ENCODE results near the gene CACNB1. TPM values are rescaled to one million over a fixed set of nuclear protein-coding genes. Genes with fewer than 3 reads are reported as not detected.

CACNB1 gene
- polyA plus RNA-seq, 1 of the 3 experiments (the other 2 are of a cell fraction): 7.4 TPM

DNA sequence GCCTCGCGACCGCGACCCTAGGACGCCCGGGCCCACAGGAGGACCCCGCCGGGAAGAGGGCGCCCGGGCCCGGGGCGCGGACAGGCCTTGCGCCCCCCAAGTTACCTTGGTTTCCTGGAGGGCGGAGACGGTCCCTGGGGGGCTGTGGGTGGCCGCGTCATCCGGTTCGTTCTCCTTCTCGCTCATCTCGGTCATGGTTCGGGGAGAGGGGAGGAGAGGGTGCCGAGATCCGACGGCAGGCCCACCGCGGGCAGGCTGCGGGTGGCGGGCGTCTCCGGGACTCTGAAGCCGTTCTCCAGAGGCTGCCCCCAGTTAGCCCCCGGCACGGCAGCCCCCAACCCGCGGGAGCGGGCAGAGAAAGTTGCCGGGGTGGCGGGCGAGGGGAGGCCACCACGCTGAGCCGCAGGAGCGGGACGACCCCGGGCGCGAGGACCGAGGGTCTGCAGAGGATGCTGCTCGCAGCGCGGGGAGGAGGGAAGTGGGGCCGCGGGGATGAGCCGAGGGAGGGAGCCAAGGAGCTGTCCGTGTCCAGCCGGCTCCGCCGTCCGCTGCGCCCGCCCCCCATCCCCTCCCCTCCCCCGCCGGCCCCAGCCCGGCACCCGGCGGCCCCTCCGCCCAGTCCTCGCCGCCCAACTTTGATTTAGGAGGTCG lies 28.0 kb upstream of the CACNB1 start, which contains the start of gene STAC2:
Gene STAC2, minus strand, starts transcription at position 638 of the 651 bp plus-strand sequence. Its CDS starts 443 bp downstream, at position 195.
- Histone ChIP-seq H3K9me3 (no peaks in the 10 kb centered on the region), H3K27me3 (ENCODE audit: insufficient read depth) (no peaks in the 10 kb centered on the region), H3K4me2 (peak within 1 kb of the TSS; percentile 70), H3K27ac (ENCODE audit: low read depth in 2 of 2, low read length in 1 of 2) (no peak within 1 kb of the TSS), H3K9me2 (no peaks in the 10 kb centered on the region), H3K36me3 (replicated peaks in 1 of 2; ENCODE audit: control insufficient read depth in 1 of 2, insufficient read depth in 2 of 2, low read length in 1 of 2) (no peaks in the 10 kb centered on the region), H3K9ac (no peak within 1 kb of the TSS), H3K79me2 (ENCODE audit: insufficient read depth) (no peaks in the 10 kb centered on the region), H3K4me3 (ENCODE audit: low read depth in 2 of 2, low read length in 1 of 2) (peak within 1 kb of the TSS; percentile 50 to 55), H3F3A (replicated peaks; ENCODE audit: insufficient read depth) (peaks cover 6% of the 10 kb centered on the region), H3K4me1 (ENCODE audit: control insufficient read depth in 1 of 2, insufficient read depth in 2 of 2, low read depth in 1 of 2, low read length in 1 of 2) (peaks cover 8 to 9% of the 10 kb centered on the region in 2 experiments; a peak in 2 of 4 replicates), H2AFZ (ENCODE audit: low read depth) (0 out of 2 replicates have a peak within 1 kb of the TSS, but pooled peaks have one; percentile 35), H4K20me1 (ENCODE audit: insufficient read depth) (no peaks in the 10 kb centered on the region)
- TF ChIP-seq, protein P1, sequence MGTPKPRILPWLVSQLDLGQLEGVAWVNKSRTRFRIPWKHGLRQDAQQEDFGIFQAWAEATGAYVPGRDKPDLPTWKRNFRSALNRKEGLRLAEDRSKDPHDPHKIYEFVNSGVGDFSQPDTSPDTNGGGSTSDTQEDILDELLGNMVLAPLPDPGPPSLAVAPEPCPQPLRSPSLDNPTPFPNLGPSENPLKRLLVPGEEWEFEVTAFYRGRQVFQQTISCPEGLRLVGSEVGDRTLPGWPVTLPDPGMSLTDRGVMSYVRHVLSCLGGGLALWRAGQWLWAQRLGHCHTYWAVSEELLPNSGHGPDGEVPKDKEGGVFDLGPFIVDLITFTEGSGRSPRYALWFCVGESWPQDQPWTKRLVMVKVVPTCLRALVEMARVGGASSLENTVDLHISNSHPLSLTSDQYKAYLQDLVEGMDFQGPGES (IDR thresholded peaks at IDR 0.05; ENCODE audit: low read depth, low read length): no peak
- TF ChIP-seq EP300 (IDR thresholded peaks at IDR 0.05; ENCODE audit: borderline replicate concordance in 1 of 2, low read depth in 1 of 2, low read length in 1 of 2) (no peak), NFIC (IDR thresholded peaks at IDR 0.05; ENCODE audit: borderline replicate concordance) (no peak), EZH2phosphoT487 (IDR thresholded peaks at IDR 0.05; ENCODE audit: borderline replicate concordance, low read depth) (no peak), FOXJ3 (CRISPR knock-in tag; IDR thresholded peaks at IDR 0.05) (no peak), MAX (IDR thresholded peaks at IDR 0.05; ENCODE audit: low read depth) (no peak)
- TF ChIP-seq, protein P2, sequence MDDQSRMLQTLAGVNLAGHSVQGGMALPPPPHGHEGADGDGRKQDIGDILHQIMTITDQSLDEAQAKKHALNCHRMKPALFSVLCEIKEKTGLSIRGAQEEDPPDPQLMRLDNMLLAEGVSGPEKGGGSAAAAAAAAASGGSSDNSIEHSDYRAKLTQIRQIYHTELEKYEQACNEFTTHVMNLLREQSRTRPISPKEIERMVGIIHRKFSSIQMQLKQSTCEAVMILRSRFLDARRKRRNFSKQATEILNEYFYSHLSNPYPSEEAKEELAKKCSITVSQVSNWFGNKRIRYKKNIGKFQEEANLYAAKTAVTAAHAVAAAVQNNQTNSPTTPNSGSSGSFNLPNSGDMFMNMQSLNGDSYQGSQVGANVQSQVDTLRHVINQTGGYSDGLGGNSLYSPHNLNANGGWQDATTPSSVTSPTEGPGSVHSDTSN (IDR thresholded peaks at IDR 0.05): no peak
- DNase-seq: peak; percentile 58
- 4% methylated on average over 36 of the region's 71 CpGs for WGBS (ENCODE audit: low lambda C conversion rate)
- CTCF ChIA-PET: interaction anchor here (0.8 to 14.3 kb wide), 6 partner anchors 10 to 46 kb away, joined by 3 to 207 read pairs (median 5); no protein-coding TSS in a partner anchor
- POLR2A ChIA-PET: interaction anchor here (0.6 to 1.2 kb wide), 4 partner anchors 10 to 372 kb away, joined by 3 to 6 read pairs (median 3); partner anchors contain the start of genes RPL19 and RPL23

- Histone ChIP-seq H3K36me3 (replicated peaks in 1 of 2; ENCODE audit: control insufficient read depth in 1 of 2, insufficient read depth in 2 of 2, low read length in 1 of 2) (no peaks in the 10 kb centered on the region), H3K9ac (no peak overlapping the region), H2AFZ (ENCODE audit: low read depth) (no peak overlapping the region), H4K20me1 (ENCODE audit: insufficient read depth) (no peaks in the 10 kb centered on the region), H3K4me2 (peak overlapping the region; percentile 70), H3K27ac (ENCODE audit: low read depth in 2 of 2, low read length in 1 of 2) (no peak overlapping the region), H3K9me2 (no peaks in the 10 kb centered on the region), H3K27me3 (ENCODE audit: insufficient read depth) (no peaks in the 10 kb centered on the region), H3K4me1 (ENCODE audit: control insufficient read depth in 1 of 2, insufficient read depth in 2 of 2, low read depth in 1 of 2, low read length in 1 of 2) (peaks cover 8 to 9% of the 10 kb centered on the region in 2 experiments; a peak in 2 of 4 replicates), H3K9me3 (no peaks in the 10 kb centered on the region), H3K4me3 (ENCODE audit: low read depth in 2 of 2, low read length in 1 of 2) (peak overlapping the region; percentile 50 to 55; a peak in 3 of 4 replicates), H3F3A (replicated peaks; ENCODE audit: insufficient read depth) (peaks cover 6% of the 10 kb centered on the region), H3K79me2 (ENCODE audit: insufficient read depth) (no peaks in the 10 kb centered on the region)
- 37% methylated on average over 28 of the region's 68 CpGs for WGBS (ENCODE audit: low lambda C conversion rate)
- DNase-seq: peak; percentile 69
- TF ChIP-seq TAF1 (IDR thresholded peaks at IDR 0.05; ENCODE audit: borderline replicate concordance, low read depth, low read length) (no peak), MEF2A (IDR thresholded peaks at IDR 0.05; ENCODE audit: borderline replicate concordance, low read depth) (no peak), JUND (IDR thresholded peaks at IDR 0.05) (no peak), EP300 (IDR thresholded peaks at IDR 0.05; ENCODE audit: borderline replicate concordance in 1 of 2, low read depth in 1 of 2, low read length in 1 of 2) (no peak), POLR2AphosphoS5 (IDR thresholded peaks at IDR 0.05; ENCODE audit: low read depth, low read length) (no peak)
- TF ChIP-seq, protein P3, sequence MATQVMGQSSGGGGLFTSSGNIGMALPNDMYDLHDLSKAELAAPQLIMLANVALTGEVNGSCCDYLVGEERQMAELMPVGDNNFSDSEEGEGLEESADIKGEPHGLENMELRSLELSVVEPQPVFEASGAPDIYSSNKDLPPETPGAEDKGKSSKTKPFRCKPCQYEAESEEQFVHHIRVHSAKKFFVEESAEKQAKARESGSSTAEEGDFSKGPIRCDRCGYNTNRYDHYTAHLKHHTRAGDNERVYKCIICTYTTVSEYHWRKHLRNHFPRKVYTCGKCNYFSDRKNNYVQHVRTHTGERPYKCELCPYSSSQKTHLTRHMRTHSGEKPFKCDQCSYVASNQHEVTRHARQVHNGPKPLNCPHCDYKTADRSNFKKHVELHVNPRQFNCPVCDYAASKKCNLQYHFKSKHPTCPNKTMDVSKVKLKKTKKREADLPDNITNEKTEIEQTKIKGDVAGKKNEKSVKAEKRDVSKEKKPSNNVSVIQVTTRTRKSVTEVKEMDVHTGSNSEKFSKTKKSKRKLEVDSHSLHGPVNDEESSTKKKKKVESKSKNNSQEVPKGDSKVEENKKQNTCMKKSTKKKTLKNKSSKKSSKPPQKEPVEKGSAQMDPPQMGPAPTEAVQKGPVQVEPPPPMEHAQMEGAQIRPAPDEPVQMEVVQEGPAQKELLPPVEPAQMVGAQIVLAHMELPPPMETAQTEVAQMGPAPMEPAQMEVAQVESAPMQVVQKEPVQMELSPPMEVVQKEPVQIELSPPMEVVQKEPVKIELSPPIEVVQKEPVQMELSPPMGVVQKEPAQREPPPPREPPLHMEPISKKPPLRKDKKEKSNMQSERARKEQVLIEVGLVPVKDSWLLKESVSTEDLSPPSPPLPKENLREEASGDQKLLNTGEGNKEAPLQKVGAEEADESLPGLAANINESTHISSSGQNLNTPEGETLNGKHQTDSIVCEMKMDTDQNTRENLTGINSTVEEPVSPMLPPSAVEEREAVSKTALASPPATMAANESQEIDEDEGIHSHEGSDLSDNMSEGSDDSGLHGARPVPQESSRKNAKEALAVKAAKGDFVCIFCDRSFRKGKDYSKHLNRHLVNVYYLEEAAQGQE (IDR thresholded peaks at IDR 0.05; ENCODE audit: low read depth, low read length): no peak
- ChIA-PET CTCF (interaction anchor here (1.9 to 3.9 kb wide), 2 partner anchors 11 to 19 kb away, joined by 8 to 31 read pairs; no protein-coding TSS in a partner anchor), POLR2A (no interaction called here)
Observed at GRCh38 chr17:39224778-39225307, 27.4 kb upstream of the CACNB1 start.
